Hepatic stellate cell (primary cell): ENCODE data around the gene RFX1.
A peak's percentile ranks its signal among the peaks of the same experiment; 100 is the strongest.

Source experiments
- DNase-seq: peaks from one replicate; pipeline ENCODE4 v3.0.0; 2011; ENCODE audit warnings: low spot score

RFX1 gene

DNA sequence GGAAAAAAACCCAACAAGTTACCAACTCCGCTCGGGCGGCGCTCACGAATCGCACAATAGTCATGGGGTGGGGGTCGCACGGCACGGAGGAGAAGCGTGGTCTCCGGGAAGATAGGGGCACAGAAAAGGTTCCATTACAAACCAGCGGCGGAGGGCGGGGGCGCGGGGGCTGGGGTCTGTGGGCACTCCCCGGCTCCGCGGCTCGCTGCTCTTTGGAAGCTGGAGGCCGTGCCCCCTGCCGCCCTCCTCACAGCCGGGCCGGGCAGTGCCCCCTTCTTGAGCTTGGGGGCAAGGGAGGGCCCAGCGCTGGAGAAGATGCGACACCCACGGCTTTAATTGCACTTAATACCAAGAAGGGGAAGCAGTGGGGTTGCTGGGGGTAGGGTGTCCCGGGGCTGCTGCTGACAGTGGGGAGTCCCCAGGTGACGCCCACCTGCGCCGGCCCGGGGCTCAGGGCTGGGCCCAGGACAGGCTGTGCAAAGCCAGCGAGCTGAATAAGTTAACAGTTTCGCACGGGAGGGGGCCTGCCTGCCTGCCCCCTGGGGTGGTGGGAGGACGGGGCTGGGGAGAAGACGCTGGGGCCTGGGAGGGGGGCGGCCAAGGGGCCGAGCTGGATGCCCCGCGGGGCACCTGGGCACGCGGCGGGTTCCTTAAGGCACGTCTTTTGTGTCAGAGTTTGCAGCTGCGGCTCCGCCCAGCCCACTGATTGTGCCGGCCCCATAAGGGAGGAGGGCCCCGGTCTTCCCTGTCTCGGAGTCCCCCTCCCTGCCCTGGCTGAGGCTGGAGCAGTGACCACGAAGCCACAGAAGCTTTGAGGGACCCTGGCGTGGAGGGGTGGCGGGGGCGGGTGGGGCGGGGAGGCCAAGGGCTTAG lies 44.1 kb downstream of the RFX1 start:
- DNase-seq: no peak

DNA sequence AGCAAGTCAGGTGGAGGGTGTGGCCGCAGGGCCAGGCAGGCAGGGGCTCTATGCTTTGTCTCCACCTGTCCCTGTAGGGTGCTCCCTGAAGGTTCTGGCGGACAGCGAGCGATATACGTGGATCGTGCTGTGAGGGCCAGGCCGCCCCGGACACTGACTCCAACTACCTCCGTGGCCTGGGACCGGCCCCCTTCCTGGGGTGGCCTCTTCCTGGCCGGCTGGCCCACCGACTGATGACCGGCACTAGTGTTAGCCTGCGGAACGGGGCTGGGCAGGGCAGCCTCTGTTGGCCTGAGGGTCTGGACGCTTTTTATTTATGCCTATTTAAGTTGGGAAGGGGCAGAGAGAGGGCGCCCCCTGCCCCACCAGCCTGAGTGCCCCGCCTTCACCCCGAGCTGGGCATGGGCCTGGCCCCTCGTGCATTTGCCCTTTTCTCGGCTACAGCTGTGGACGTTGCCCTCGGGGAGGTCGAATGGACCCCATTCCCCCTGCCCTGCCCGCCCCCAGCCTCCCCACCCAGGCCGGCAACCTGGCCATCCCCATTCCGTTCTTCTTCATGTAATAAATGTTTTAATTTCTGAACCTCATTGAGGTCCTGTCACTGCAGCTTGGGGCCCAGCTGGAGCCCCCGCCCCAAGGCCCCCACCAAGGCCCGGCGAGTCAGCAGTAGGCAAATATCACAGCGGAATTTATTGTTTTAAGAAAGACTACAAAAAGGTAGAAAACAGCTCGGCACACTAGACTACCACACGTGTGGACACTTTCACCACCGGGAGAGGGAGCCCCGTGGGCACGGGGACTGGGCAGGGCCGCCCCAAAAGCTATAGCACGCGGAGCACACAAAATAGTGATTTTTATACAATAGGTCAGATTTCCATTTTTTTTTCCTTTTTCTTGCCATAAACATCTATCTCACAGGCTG lies 45.0 kb downstream of the RFX1 start:
- no peak for DNase-seq

- DNase-seq: no peak
These were observed 45.9 kb downstream of the RFX1 start for GRCh38 chr19:13959962-13960862.

DNA sequence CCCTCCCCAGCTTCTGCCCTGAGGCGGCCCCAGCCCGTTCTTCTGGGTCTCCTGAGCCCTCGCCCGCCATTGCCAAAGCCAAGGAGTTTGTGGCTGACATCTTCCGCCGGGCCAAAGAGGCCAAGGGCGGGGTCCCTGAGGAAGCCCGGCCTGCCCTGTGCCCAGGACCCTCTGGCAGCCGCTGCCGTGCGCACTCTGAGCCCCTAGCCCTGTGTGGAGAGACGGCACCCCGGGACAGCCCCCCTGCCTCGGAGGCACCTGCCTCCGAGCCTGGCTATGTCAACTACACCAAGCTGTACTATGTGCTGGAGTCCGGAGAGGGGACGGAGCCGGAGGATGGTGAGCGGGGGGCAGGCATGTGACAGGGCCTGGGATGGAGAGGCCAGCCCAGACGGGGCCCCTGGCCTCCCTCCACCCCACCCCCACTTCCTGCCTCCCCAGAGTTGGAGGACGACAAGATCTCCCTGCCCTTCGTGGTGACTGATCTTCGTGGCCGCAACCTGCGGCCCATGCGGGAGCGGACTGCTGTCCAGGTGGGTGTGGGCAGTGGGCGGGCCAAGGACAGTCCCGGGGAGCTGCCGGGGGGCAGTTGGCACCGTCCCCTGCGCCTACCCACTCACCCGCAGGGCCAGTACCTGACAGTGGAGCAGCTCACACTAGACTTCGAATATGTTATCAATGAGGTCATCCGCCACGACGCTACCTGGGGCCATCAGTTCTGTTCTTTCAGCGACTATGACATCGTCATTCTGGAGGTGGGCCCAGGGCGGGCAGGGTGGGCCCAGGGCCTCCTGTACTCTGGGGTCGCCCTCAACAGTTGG lies 46.8 kb downstream of the RFX1 start:
- DNase-seq: no peak

DNA sequence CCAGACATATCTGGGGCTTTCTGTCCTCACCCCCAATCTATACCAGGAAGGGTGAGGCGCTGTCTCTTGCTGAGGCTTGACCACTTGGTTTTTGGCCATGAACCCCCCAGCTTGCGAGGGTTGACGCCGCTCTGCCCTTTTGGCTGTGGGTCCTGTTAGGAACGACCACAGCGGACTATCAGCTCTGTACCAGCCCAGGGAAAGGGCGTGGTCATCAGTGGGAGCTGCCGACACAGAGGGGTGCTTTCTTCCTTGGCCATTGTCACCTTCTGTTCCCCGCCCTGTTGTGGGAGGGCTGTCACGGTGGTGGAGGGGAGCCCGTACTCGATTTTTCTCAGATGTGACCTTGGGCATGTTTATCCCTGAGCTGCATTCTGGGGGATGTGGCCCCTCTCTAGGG lies 48.1 kb downstream of the RFX1 start:
- DNase-seq: no peak

- DNase-seq: no peak
These were observed 49.1 kb downstream of the RFX1 start for GRCh38 chr19:13957051-13957450.

GRCh38 chr19:13956365-13956744 lies 49.8 kb downstream of the RFX1 start:
- DNase-seq: no peak

GRCh38 chr19:13955662-13956364 lies 50.3 kb downstream of the RFX1 start:
- no peak for DNase-seq

DNA sequence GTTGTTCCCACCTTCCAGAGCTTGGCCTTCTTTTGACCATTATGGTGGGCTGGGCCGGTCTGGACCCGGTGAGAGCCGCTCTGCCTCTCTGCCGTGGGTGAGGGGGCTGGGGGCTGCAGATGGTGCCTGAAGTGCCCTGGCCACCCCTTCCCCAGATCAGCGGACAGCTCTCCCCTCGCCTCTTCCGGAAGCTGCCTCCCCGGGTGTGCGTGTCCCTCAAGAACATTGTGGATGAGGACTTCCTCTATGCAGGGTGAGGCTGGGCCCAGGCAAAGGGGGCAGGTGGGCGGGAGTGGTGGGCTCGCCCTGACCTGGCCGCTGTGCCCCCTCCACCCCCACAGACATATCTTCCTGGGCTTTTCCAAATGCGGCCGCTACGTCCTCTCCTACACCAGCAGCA lies 51.9 kb downstream of the RFX1 start:
- DNase-seq: no peak

DNA sequence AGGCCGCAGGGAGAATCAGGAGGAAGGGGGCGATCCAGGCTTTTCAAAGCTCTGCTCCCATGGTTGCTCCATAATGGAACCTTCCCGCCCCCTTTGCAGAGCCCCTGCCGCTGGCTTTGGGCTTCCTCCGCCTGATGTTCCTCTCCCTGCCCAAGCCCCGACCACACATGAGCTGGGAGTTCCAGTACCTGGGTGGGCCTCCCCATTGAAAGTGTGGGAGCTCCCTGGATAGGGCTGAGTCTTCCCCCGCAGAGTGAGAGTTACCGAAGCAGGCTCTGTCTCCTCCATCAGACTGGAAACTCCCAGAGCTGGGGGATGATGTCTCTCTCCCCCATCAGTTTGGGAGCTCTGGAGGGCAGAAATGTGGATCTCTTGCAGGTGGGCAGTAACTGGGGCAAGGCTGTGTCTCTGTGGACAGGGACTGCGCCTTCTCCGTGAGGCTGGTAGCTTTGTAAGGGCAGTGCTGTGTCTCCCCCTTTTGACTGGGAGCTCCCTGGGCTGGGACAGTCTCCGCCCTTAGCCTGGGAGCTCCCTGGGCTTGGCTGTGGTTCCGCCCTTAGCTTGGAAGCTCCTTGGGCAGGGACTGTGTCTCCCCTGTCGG lies 53.1 kb downstream of the RFX1 start:
- peak; percentile 86 for DNase-seq

DNA sequence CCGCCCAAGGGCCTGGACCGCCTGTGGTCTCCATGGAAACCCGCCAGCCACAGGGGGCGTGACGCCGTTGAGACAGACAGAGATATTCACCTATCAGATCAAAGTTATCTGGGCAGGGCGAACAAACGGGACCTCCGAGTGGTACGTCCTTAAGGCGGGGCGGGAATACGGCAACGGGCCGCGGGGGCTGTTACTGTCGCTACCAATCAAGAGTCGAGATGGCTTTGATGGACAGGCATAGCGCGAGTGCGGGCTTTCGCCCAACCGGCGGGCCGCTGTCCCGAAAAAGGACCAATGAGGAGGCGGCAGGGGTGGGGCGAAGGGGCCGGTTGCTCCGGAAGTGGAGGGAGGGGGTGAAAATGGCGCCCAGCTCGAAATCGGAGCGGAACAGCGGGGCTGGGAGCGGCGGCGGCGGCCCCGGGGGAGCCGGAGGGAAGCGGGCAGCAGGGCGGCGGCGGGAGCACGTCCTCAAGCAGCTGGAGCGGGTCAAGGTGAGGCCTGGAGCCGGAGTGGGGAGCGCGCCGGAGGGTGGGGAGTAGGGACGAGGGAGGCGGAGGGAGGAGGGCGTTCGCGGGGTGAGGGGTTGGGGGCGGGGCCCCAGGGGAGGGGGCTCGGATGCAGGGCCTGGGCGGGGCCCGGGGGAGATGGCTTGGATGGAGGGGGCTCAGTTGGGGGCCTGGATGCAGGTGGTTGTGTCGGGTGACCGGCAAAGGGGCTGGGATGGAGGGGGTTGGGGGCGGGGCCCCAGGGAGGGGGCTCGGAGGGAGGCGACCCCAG lies 53.8 kb downstream of the RFX1 start, which contains the start of gene DCAF15:
Gene DCAF15, plus strand, starts transcription at position 356 of the 777 bp plus-strand sequence. Its CDS starts 4 bp downstream, at position 360.
- peak; percentile 100 for DNase-seq

DNA sequence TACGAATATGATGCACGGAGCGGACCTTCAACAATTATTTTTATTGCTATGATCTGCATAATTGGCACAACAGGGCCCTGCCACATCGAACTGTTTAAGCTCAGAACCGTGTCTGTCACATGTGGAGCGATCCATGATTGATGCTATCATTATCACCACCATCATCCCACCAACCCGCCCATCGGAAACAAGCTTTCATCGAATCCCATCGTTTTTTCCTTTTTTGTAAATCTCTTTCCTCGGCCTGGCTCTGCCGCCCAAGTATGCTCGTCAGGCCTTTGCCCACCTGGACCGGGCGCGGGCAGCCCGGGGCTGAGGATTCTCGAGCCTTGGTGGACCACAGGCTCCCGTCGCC lies 54.3 kb downstream of the RFX1 start:
- no peak for DNase-seq

DNA sequence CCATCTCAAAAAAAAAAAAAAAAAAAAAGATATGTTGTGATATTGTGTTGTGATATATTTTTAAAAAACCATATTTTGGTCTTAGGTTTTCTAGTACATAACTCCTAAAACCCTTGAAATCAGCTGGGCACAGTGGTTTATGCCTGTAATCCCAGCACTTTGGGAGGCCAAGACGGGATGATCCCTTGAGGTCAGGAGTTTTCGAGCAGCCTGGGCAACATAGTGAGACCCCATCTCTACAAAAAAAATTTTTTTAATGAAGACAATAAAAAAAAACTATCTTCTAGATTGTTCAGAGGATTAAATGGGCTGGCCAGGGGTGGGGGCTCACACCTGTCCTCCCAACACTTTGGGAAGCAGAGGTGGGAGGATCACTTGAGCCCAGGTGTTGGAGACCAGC lies 55.1 kb downstream of the RFX1 start:
- no peak for DNase-seq

- DNase-seq: no peak
These were observed 59.7 kb downstream of the RFX1 start for GRCh38 chr19:13946414-13946813.

DNA sequence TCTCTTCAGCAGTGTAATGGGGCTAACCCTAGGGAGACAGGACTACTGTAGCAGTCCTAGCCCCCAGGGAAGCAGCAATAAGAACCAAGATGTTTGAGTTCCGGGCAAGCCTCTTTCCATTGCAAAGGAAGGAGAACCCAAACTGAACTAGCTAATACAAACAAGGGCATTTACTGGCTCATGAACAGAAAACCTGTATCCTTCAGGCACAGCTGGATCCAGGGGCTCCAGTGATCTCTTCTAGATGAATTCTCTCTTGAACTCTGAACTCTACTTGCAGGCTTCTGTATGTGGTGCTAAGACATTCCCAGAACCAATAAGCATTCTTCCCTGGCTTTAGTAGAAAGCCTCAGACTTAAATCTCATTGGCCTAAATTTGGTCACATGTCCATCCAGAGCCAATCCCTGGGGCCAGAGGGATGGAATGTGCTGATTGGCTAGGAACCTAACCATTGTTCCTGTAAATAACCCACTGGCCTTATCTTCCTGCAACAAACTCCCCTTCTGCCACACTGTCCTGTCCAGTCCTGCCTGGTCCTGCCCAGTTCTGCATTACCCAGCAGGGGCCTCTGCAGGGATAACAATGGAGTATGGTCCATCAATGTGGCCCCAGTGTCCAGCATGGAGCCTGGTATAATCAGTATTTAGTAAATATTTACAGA lies 64.0 kb downstream of the RFX1 start:
- DNase-seq: no peak

GRCh38 chr19:13938301-13939064 lies 67.6 kb downstream of the RFX1 start, which contains the start of gene PODNL1:
Gene PODNL1 (minus strand): TSS chr19:13938417. CDS start chr19:13938181, 236 bp downstream.
- peak; percentile 91 for DNase-seq

DNA sequence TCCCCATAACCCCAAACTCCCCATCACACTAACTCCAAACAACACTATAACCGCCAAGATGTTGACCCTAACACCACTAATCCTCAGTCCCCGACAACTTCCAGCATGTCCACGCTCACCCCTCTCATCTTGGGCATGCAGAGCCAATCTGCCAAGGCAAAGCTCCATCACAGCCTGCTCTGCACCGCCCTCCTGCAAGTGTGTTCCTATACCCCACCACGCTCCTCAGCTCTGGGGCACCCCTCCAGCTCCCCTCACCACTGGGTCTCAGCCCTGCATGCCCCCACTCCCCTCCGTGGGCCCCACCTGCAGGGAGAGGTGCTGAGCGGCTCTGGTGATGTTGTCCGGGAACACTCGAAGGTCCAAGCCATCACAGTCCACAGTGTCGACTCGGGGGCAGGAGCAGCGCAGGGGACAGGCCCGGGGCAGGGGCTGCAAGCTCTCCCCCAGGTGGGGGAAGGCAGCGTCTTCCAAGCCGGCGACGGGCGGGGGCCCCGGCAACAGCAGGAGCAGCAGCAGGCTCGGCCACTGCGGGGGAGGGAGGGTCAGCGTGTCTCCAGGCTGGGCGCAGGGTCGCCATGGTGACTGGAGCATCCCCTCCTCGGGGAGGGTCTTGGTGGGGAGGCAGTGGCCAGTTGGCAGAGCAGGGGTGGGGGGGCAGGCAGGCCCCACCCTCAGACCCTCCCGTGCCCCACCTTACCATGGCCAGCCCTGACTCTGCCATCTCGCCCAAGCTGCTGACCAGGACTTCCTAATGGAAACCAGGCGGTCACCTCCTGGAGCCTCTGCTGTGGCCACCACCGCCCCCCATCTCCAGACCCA lies 68.4 kb downstream of the RFX1 start:
- no peak for DNase-seq
